Measurements from ENCODE around the gene PYROXD2.

- TF ChIP-seq EZH2 (IDR thresholded peaks at IDR 0.05; ENCODE audit: borderline replicate concordance, low read depth, low read length, severe bottlenecking) (no peak), CTCF (IDR thresholded peaks at IDR 0.05; ENCODE audit: borderline replicate concordance, extremely low read depth, low read length, poor library complexity, severe bottlenecking) (no peak)
Measured at GRCh38 chr10:98416606-98417388, 1.8 kb upstream of the PYROXD2 start.
